Stimulated activated CD4-positive, alpha-beta T cell treated with anti-CD3 and anti-CD28 coated beads, Interleukin-1b, Interleukin-23, amount 100 ng/mL, for 48 hours (primary cell): Measurements from ENCODE around the gene TRMT6.

ENCODE experiments used
- DNase-seq: peaks from one replicate; pipeline ENCODE4 v3.0.0-alpha.2; 2020

Gene TRMT6

DNA sequence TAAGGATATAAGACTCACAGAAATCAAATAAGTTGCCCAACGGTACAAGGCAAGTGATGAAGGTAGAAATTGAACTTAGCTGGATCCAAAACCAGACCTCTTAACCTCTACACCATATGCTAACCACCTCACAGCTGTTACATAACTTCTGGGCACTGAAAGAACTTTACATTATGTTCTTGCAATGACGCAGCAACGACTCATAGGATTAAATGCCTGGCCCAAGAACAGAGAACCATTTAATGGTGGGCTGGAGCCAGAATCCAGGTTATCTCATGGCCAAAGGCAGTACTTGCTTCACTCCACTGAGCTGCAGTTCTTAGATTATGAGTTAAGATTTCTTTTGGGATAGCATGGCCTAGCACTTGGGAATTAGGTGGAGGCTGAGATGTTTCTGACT is 4.4 kb downstream of the TRMT6 start:
- no peak for DNase-seq

DNA sequence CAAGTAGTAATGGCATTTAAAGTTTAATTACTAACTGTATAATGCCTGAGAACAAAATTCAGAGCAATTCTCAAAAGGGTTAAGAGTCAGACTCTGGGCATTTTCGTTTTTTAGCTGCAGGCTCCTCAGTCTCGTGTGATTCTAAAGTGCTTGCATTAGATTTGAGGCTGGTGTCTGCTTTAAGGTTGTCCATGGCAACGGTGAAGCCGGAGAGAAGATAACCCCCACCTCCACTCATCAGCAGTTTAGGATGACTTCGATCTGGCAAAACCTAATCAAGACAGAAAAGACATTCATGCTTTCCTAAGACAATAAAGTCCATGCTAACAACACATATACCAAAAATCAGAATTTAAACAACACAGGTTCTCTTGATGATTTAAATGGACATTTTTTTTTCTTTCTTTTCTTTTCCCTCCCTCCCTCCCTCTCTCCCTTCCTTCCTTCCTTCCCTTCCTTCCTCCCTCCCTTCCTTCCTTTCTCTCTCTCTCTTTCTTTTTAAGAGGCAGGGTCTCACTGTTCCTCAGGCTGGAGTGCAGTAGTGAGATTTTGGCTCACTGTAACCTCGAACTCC is 11.8 kb downstream of the TRMT6 start:
- DNase-seq: no peak

DNA sequence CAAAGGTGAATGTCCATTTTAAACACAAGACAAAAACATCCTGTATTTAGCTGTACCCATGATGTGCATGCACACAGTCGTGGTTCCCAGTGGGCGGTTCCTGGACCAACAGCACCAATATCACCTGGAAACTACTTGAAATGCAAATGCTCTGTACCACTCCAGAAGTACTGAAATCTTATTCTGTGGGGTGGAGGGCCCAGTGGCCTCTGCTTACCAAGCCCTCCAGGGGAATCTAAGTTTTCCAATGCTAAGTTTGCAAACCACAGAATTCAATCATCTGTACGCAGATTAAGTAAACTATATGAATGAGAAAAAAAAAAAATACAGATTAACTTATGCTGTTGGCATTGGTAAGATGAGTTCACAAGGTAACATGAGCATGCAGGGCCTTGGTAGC is 14.1 kb downstream of the TRMT6 start:
- no peak for DNase-seq

DNA sequence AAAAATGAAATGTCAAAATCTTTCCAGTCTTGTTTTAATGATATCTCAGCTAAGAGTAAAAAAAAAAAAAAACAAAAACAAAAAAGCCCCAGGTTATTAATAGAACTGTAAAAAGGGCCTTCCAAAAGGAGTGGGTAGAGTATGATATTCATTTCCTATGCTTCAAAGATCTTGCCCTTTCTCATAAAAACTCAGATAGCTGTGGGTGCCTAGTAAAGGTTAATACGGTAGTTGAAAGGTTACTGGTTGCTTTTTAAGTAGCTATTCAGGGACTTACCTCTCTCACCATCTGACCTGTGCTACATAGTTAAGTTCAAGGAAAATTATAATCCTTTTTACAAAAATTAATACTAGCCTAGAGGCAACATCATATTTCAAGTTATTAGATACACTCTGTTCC is 14.9 kb downstream of the TRMT6 start:
- no peak for DNase-seq

DNA sequence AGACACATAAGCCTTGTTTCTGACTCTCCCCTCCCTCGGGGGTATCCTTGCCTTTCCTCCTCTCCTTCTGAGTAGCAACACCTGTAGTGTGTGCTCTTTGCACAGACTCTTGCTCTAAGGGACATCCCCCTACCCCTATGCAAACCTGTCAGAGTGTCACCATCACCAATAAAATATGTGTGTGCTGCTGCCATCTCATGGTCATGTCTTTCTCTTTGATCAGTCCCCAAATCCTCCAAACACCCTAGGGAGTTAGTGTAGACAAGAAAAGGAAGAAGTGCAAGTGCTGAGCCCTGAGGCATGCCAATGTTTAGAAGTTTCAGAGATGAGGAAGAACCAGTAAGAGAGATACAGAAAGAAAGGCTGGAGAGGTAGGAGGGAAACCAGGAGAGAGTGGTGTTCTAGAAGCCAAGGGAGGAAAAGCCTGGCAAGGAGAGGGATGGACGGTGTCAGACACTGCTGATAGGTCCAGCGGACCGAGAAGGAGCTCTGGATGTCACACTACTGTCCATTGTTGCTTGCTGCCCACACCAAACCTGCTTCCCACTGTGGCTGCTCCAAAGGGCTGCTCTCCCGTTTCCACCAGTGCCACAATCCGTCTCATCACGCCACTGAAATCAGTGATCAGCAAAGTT is 16.4 kb downstream of the TRMT6 start:
- no peak for DNase-seq

DNA sequence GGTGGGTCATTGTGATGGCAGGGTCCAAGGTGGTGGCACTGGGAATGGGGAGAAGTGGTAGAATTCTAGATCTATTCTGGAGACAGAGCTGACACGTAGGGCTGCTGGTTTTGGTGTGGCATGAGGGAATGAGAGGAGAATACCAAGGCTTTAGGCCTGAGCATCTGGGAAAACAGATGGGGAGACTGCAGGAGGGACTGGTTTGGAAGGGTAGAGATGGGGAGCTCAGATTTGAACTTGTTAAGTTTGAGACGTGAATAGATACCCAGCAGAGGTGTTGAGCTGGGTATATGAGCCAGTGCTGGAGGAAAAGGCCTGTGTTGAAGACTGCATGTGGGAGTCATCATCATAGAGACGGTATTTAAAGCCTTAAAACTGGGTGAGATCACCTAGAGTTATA is 17.5 kb downstream of the TRMT6 start:
- DNase-seq: no peak

DNA sequence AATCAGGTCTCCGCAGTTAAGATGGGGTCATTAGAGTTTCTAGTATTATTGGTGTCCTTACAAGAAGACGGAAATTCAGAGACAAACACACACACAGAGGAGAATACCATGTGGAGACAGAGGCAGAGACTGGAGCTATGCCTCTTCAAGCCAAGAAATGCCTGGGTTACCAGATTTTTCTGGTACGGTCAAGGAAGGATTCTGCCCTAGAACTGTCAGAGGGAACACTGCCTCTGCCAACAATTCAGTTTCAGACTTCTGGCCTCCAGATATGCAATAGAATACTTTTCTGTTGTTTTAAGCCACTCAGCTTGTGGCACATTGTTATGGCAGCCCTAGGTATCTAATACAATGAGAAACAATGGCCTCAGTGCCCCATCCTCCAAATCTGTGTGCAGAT is 18.9 kb downstream of the TRMT6 start:
- no peak for DNase-seq

DNA sequence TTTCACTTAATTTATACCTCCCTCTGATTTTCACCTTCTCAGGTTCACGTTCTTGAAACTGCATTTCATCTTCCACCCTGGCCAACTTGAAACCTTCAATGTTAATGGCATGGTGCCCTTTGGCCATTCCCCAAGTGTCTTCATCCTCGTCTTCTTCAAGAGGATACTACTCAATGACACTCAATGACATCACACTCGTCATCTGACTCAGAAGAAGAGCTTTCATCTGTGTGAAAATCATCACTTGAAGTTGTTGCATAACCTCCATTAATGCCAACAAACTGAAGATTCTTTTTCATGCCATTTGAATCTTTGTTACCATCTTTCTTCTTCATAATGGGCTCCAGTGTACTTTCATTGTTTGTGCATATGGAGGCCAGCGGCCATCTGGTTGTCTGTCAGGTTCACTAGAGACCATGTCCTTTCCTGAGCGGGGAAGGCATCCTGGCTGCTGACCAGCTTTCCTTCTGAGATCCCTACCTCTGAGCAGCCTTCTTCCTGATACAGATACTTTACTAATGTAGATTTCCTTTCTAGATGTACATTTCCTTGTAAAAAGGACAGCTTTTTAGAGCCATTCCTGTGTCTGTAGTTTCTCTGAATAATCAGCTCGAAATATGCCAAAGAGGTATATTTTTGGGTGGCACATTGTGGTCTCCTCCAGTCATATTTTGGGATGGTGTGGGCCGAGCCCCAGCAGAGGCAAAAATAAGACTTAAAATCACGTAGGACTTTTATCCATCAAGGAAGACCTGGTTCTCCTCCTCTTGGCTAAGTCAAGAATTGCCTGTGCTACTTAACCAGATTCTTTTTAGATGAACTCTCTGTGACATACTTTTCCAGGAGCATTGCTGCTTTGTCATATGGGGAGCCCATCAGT is 21.3 kb downstream of the TRMT6 start:
- no peak for DNase-seq

DNA sequence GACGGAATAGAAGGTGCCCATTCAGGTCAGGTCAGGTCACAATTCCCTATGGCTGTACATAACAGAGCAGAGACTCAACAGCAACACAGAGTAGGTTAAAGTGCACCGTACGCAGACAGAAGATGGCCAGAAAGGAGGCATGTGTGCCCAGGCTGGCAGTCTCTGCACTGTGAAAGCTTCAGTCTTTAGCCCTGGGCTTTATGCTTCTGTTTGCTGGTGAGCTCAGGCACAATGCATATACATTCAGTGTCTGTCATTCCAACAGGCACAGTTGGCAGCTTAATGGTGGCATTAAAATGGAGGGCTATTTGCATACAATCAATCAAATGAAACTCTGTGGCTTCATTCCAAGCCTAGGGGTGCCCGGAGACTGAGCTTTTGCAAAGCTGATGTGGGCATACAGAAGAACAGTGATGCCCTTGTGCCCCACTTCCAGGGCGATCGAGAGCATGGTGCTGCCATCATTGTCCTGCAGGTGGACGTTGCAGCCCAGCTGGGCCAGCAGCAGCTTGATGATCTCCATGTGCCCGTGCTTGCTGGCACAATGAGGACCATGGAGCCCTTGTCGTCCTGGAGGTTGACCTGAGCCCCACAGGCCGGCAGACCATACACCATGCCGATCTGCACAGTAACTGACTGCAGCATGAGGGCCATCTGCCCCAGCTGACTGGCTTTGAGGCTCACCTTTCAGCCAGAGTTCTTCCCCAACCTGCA is 22.4 kb downstream of the TRMT6 start:
- no peak for DNase-seq

DNA sequence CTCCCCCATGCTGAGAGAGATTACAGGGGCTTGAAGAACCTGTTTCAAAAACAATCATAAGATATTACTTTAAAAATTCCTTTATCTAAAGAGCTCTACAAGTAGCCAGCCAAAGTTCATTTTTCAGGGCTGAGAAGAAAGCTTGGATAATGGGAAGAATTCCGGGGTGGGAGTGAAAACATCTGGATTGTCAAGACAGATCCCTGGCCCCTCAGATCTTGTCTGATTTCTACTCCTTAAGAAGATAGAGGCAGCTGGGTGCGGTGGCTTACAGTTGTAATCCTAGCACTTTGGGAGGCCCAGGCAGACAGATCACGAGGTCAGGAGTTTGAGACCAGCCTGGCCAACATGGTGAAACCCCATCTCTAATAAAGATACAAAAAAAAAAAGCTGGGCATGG is 24.8 kb downstream of the TRMT6 start:
- DNase-seq: no peak

DNA sequence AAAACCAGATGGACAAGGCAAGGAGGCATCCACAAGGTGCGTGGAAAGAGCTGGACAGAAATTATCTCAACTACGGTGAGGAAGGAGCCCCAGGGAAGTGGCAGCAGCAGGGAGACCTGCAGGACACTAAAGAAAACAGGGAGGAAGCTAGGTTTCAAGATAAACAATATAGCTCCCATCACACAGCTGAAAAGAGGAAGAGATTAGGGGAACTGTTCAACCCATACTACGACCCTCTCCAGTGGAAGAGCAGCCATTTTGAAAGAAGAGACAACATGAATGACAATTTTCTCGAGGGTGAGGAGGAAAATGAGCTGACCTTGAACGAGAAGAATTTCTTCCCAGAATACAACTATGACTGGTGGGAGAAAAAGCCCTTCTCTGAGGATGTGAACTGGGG is 26.8 kb downstream of the TRMT6 start:
- DNase-seq: no peak

DNA sequence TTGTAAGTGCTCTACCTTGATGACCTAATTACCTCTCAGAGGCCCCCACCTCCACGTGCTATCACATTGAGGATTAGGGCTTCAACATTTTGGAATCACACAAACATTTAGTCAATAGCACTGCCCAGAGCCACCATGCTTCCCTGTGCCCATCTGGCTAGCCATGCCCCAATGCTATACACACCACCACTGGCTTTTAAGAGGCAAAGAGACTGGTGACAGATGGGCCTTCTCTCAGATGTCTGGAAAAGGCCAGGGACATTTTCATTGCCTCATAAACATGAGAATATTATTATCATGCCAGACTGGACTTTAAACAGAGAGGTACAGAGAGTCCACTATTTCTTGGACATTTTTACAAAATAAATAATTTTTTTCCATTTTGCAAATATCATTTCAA is 29.8 kb downstream of the TRMT6 start:
- no peak for DNase-seq

DNA sequence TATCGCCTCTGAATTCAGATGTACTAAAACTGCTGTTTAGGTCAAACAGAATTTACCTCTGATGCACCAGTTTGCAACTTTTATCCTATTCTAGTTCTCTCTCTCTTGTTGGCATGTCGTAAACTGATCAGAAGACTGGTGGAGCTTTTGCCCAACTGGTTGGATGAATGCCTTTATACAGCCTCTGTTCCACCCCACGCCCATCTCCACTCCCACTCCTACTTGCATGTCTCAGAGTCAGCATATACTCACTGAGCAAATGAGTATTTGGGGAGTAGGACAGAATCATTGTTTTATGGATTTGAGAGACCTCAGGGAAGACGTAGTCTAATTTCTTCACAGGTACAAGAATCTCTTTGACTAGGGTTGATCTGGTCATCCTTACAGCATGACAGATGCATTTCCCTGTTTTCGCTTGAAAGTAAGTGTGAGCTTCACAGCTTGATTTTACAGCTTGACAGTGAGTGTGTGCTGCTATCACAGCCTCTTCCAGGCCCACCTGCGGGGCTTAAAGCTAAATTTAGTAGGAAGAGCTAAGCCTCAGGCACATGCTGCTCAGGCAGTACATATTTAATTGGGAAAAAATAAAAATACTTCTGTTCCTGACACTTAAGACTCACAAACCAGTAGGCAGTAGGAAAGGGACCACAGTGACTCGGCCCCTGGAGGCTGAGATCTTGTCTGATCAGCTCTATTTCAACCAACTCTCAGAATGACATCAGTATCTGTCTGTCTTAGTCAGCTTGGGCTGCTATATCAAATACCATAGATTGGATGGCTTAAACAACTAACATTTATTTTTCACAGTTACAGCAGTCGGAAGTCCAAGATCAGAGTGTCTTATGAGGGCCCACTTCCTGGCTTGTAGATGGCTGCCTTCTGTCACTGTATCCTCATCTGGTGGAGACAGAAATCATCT is 30.4 kb downstream of the TRMT6 start:
- peak; percentile 46 for DNase-seq

DNA sequence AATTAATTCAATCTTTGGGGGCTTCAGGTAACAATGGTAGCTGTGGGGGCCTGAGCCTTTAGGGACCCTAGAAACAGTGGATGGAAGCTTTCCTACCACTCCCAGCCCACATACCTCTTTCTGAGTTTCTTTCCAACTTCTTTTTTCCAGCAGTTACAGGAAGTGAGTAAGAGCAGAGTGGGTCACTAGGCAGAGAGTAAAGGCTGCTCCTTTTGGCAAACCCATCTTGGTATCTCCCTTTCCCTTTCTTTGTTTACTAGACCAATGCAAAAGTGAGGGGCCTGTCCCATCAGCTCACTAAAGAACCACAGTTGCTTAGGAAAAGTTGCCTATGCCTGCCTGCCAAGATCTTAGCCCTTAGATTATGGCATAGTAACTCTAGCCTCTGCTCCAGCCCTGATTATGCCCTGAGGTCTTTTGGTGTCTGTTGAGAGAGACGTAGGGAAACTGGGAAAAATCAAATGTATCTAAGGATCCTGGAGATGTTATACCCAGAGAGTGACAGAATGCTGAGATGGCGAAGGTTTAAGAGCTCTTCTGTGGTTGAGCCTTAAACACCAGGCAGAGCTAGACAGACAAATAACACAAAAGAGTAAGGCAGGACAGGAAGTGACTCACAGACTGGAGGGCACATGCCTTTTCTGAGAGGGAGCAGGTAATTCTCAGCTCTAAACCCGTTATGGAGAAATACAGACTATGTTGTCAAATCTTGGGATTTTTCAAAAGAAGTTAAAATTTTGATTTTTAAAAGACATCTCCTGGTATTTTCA is 31.3 kb downstream of the TRMT6 start:
- DNase-seq: no peak

DNA sequence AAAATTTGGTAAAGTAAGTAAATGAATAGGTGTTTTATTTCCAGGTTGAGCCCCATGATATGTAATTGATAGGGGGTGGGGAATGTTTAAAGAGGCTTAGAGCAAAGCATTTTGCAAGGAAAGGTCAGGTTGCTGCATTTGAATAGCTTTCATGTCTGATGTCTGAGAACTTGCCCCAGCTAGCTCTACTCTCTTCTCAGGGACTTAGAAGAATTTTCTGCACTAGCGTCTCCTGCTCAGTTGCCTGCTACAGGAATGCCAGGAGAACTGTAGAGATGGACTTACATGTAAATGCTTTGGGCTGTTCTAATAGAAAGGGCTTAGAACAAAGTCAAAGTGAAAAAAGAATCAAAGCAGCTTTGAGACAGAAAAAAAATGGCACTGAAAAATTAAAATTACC is 35.5 kb downstream of the TRMT6 start:
- no peak for DNase-seq

DNA sequence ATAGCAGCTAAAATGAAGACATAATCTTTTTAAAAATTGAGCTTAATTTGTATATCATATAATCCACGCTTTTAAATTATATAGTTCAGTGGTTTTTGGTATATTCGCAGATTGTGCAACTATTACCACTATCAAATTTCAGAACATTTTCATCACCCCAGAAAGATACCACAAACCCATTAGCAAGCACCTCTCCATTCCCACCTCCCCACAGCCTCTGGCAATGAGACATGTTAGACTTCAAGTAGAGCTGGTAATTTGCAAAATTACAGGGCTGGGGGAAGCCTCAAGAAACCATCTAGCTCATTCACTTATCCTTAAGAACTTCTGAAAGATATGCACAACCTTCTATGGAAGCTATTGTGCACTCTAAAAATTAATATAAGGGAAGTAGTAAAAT is 37.2 kb downstream of the TRMT6 start:
- no peak for DNase-seq

DNA sequence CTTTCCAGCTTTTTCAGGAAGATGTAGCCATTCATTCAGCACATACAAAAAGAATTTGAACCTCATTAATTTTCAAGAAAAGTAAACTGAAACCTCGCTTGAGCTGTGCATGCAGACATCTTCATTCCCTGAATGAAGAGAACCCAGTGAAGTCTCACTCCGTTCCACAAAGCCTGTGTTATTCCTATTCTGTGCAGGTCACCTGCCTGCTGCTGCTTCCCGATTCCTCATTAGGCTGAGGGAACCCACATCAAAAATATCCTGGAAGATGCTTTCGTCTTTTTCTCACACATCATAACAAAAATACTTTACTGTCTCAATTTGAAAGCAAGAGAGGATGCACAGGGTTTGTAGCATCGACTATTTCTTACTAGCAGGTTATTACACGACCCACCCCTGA is 40.1 kb downstream of the TRMT6 start:
- no peak for DNase-seq

DNA sequence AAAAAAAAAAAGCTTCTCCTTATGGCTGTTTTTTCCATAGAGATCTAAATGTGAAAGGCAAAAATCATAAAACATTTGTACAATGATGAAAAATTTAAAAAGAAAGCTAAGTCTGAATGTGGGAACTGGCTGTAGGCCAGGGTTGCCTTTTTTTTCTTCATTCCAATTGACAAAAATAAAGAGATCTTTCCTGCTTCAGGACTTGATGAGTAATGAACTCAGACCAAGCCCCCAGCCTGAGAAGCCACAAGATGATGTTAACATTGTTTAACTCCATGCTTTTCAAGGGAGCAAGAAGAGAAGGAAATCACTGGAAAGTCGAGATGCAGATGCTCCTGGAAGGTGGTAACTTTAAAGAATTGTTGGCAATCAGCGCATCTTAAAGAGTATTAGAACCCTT is 41.4 kb downstream of the TRMT6 start:
- DNase-seq: no peak

DNA sequence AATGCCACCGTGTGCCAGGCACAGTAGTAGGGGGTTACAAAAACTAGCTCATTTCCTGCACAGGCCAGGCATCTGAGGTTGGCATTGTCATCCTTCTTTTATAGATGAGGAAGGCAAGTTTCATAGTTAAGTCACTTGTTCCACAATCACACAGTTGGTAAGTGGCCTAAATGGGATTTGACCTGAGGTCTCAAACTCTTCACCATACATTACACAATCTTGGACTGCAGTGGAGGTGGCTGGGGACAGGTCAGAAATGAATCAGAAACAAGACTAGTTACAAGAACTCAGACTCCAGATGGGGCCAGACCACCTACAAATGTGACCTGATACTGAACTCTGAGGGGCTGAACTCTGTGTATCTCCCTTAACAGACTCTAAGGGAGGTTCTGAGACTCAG is 49.4 kb downstream of the TRMT6 start:
- no peak for DNase-seq

DNA sequence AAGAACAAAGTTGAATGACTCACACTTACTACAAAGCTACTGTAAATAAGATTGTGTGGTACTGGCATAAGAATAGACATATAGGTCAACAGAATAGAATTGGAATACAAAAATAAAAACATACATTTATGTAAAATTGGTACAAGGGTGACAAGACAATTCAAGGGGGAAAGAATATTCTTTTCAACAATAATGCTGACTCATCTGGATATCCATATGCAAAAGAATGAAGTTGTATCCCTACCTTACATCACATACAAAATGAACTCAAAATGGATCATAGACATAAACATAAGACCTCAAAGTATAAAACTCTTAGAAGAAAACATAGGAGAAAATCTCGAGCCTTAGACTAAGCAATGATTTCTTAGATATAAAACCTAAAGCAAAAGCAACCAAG is 50.9 kb downstream of the TRMT6 start:
- DNase-seq: no peak

DNA sequence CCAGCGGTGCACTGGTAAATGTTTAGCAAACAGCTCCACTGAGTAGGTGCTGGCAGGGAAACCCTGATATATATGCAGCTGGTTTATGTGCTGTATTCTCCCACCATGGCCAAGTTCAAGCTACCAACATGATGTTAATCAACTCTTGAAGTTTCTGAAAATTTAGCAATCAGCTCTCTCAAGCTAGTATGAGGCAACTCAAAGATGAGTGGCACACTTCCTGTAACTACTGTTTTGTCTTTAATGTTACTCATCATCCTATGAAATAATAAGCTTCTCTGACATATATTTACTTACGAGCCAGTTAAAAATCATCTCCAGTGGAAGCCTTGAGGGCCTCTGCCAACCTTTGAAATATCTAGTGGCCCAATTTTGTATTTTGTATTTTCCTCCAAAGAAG is 54.7 kb downstream of the TRMT6 start:
- no peak for DNase-seq

DNA sequence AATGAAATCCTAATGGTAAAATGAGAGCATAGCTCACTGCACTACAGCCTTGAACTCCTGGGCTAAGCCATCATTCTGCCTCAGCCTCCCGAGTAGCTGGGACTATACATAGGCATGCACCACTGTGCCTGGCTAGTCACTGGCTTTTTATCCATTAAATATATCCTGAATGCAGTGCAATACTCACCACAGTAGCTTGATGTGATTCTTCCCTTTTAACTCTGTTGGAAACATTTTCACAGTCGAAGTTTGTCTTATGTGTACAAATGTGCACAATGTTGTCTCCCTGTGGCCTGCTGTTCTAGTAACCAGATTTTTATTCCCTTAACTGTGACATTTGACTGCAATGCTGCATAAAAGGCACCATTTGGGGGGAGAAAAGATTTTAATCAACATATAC is 56.7 kb downstream of the TRMT6 start:
- no peak for DNase-seq
